ENCODE data around the gene VEPH1. TPM values are rescaled to one million over a fixed set of nuclear protein-coding genes. Genes with fewer than 3 reads are reported as not detected.
"Not testable (repeated sequence)": the region's sequence is repeated elsewhere in the genome, so short reads cannot be mapped to it uniquely, and the experiment has no call there.

VEPH1 gene
- total RNA-seq, 1 experiment from 2014 or later = 25.0 TPM

GRCh38 chr3:157350651-157351050 is 152.6 kb downstream of the VEPH1 start:
- DNase-seq (ENCODE audit: low spot score) = not testable (repeated sequence)

- not testable (repeated sequence) for DNase-seq (ENCODE audit: low spot score)
Measured at GRCh38 chr3:157348304-157349075, 154.7 kb downstream of the VEPH1 start.

- DNase-seq (ENCODE audit: low spot score) = no peak
Measured at GRCh38 chr3:157347577-157348303, 155.5 kb downstream of the VEPH1 start.

- peak; percentile 18 for DNase-seq (ENCODE audit: low spot score)
Measured at GRCh38 chr3:157336252-157337009, 166.8 kb downstream of the VEPH1 start.

- peak; percentile 80 for DNase-seq (ENCODE audit: low spot score)
Measured at GRCh38 chr3:157335233-157336076, 167.8 kb downstream of the VEPH1 start.

- no peak for DNase-seq (ENCODE audit: low spot score)
Measured at GRCh38 chr3:157333551-157333991, 169.6 kb downstream of the VEPH1 start.

GRCh38 chr3:157330206-157330605 is 173.0 kb downstream of the VEPH1 start:
- DNase-seq (ENCODE audit: low spot score) = no peak

GRCh38 chr3:157329551-157329950 is 173.7 kb downstream of the VEPH1 start:
- no peak for DNase-seq (ENCODE audit: low spot score)

GRCh38 chr3:157327837-157328236 is 175.4 kb downstream of the VEPH1 start:
- no peak for DNase-seq (ENCODE audit: low spot score)

- DNase-seq (ENCODE audit: low spot score) = no peak
Measured at GRCh38 chr3:157327018-157327417, 176.2 kb downstream of the VEPH1 start.

GRCh38 chr3:157324869-157325268 is 178.3 kb downstream of the VEPH1 start:
- not testable (repeated sequence) for DNase-seq (ENCODE audit: low spot score)

- no peak for DNase-seq (ENCODE audit: low spot score)
Measured at GRCh38 chr3:157323360-157323759, 179.9 kb downstream of the VEPH1 start.

GRCh38 chr3:157319672-157320071 is 183.5 kb downstream of the VEPH1 start:
- DNase-seq (ENCODE audit: low spot score) = no peak

- no peak for DNase-seq (ENCODE audit: low spot score)
Measured at GRCh38 chr3:157318639-157319288, 184.5 kb downstream of the VEPH1 start.

- DNase-seq (ENCODE audit: low spot score) = no peak
Measured at GRCh38 chr3:157317895-157318294, 185.3 kb downstream of the VEPH1 start.

- no peak for DNase-seq (ENCODE audit: low spot score)
Measured at GRCh38 chr3:157313186-157313585, 190.0 kb downstream of the VEPH1 start.

GRCh38 chr3:157312376-157312745 is 190.9 kb downstream of the VEPH1 start:
- DNase-seq (ENCODE audit: low spot score) = no peak

GRCh38 chr3:157311633-157312375 is 191.4 kb downstream of the VEPH1 start:
- DNase-seq (ENCODE audit: low spot score) = peak; percentile 76

GRCh38 chr3:157310329-157311052 is 192.7 kb downstream of the VEPH1 start:
- DNase-seq (ENCODE audit: low spot score) = no peak
